ENCODE measurements around the gene SHKBP1.

The SHKBP1 gene

GRCh38 chr19:40626918-40627317 lies 50.2 kb downstream of the SHKBP1 start:
- no peak overlapping the region for H3K27ac Mint-ChIP-seq
- no peaks in the 10 kb centered on the region for H3K9me3 Mint-ChIP-seq
- peaks cover 9% of the 10 kb centered on the region for H3K4me1 Mint-ChIP-seq (ENCODE audit: low read depth)
- no peaks in the 10 kb centered on the region for H3K27me3 Mint-ChIP-seq (ENCODE audit: low read depth)
- no peak overlapping the region for H3K4me3 Mint-ChIP-seq
- H3K36me3 Mint-ChIP-seq (ENCODE audit: low read depth), result peaks cover 13% of the 10 kb centered on the region
- no peak for DNase-seq (ENCODE audit: low spot score)

- Mint-ChIP-seq H3K36me3 (ENCODE audit: low read depth) (peaks cover 13% of the 10 kb centered on the region), H3K27me3 (ENCODE audit: low read depth) (no peaks in the 10 kb centered on the region), H3K4me3 (no peak overlapping the region), H3K4me1 (ENCODE audit: low read depth) (peaks cover 9% of the 10 kb centered on the region), H3K9me3 (no peaks in the 10 kb centered on the region), H3K27ac (no peak overlapping the region)
- DNase-seq (ENCODE audit: low spot score), result no peak
Observed at GRCh38 chr19:40627486-40628279, 51.0 kb downstream of the SHKBP1 start.

- Mint-ChIP-seq H3K4me1 (ENCODE audit: low read depth) (peaks cover 10% of the 10 kb centered on the region), H3K27me3 (ENCODE audit: low read depth) (peaks cover 7% of the 10 kb centered on the region), H3K27ac (no peak overlapping the region), H3K4me3 (no peak overlapping the region), H3K9me3 (no peaks in the 10 kb centered on the region), H3K36me3 (ENCODE audit: low read depth) (peaks cover 13% of the 10 kb centered on the region)
- DNase-seq (ENCODE audit: low spot score), result no peak
Observed at GRCh38 chr19:40629346-40629745, 52.7 kb downstream of the SHKBP1 start.

GRCh38 chr19:40630571-40631160 lies 54.0 kb downstream of the SHKBP1 start:
- H3K9me3 Mint-ChIP-seq, result no peaks in the 10 kb centered on the region
- H3K36me3 Mint-ChIP-seq (ENCODE audit: low read depth), result peaks cover 7% of the 10 kb centered on the region
- H3K27ac Mint-ChIP-seq, result no peak overlapping the region
- H3K27me3 Mint-ChIP-seq (ENCODE audit: low read depth), result peaks cover 12% of the 10 kb centered on the region
- H3K4me1 Mint-ChIP-seq (ENCODE audit: low read depth), result peaks cover 7% of the 10 kb centered on the region
- DNase-seq (ENCODE audit: low spot score), result no peak
- no peak overlapping the region for H3K4me3 Mint-ChIP-seq

- Mint-ChIP-seq H3K9me3 (no peaks in the 10 kb centered on the region), H3K4me3 (no peak overlapping the region), H3K4me1 (ENCODE audit: low read depth) (peaks cover 7% of the 10 kb centered on the region), H3K27ac (no peak overlapping the region), H3K36me3 (ENCODE audit: low read depth) (peaks cover 3% of the 10 kb centered on the region), H3K27me3 (ENCODE audit: low read depth) (peaks cover 13% of the 10 kb centered on the region)
- no peak for DNase-seq (ENCODE audit: low spot score)
Observed at GRCh38 chr19:40632311-40633036, 55.8 kb downstream of the SHKBP1 start.

GRCh38 chr19:40633207-40633606 lies 56.5 kb downstream of the SHKBP1 start:
- Mint-ChIP-seq H3K27me3 (ENCODE audit: low read depth) (peaks cover 13% of the 10 kb centered on the region), H3K4me1 (ENCODE audit: low read depth) (peaks cover 7% of the 10 kb centered on the region), H3K9me3 (no peaks in the 10 kb centered on the region), H3K4me3 (no peak overlapping the region), H3K36me3 (ENCODE audit: low read depth) (peaks cover 3% of the 10 kb centered on the region), H3K27ac (no peak overlapping the region)
- no peak for DNase-seq (ENCODE audit: low spot score)

- no peak overlapping the region for H3K27ac Mint-ChIP-seq
- H3K4me3 Mint-ChIP-seq, result no peak overlapping the region
- H3K9me3 Mint-ChIP-seq, result no peaks in the 10 kb centered on the region
- peaks cover 12% of the 10 kb centered on the region for H3K27me3 Mint-ChIP-seq (ENCODE audit: low read depth)
- DNase-seq (ENCODE audit: low spot score), result no peak
- H3K36me3 Mint-ChIP-seq (ENCODE audit: low read depth), result no peaks in the 10 kb centered on the region
- peaks cover 4% of the 10 kb centered on the region for H3K4me1 Mint-ChIP-seq (ENCODE audit: low read depth)
Observed at GRCh38 chr19:40638327-40638726, 61.7 kb downstream of the SHKBP1 start.

GRCh38 chr19:40639638-40639982 lies 62.9 kb downstream of the SHKBP1 start:
- H3K4me3 Mint-ChIP-seq, result no peak overlapping the region
- H3K9me3 Mint-ChIP-seq, result no peaks in the 10 kb centered on the region
- peaks cover under 1% of the 10 kb centered on the region for H3K4me1 Mint-ChIP-seq (ENCODE audit: low read depth)
- peaks cover 5% of the 10 kb centered on the region for H3K27me3 Mint-ChIP-seq (ENCODE audit: low read depth)
- DNase-seq (ENCODE audit: low spot score), result no peak
- H3K27ac Mint-ChIP-seq, result no peak overlapping the region
- no peaks in the 10 kb centered on the region for H3K36me3 Mint-ChIP-seq (ENCODE audit: low read depth)

- H3K4me3 Mint-ChIP-seq, result no peak overlapping the region
- DNase-seq (ENCODE audit: low spot score), result no peak
Observed at GRCh38 chr19:40640744-40641143, 64.1 kb downstream of the SHKBP1 start.

More at GRCh38 chr19:40640744-40641143, 64.1 kb downstream of the SHKBP1 start:
- H3K27ac Mint-ChIP-seq, result no peak overlapping the region
- no peaks in the 10 kb centered on the region for H3K36me3 Mint-ChIP-seq (ENCODE audit: low read depth)
- no peaks in the 10 kb centered on the region for H3K9me3 Mint-ChIP-seq
- H3K4me1 Mint-ChIP-seq (ENCODE audit: low read depth), result no peaks in the 10 kb centered on the region
- H3K27me3 Mint-ChIP-seq (ENCODE audit: low read depth), result peaks cover under 1% of the 10 kb centered on the region
